ENCODE data around the gene CYLD. TPM values are rescaled to one million over a fixed set of nuclear protein-coding genes. Genes with fewer than 3 reads are reported as not detected.

The CYLD gene
- total and polyA plus RNA-seq, 10 of the 15 experiments (the other 5 are each of a cell fraction or from before 2014, with no cell fraction given), result 19.2 to 106 (median 46.1) TPM

DNA sequence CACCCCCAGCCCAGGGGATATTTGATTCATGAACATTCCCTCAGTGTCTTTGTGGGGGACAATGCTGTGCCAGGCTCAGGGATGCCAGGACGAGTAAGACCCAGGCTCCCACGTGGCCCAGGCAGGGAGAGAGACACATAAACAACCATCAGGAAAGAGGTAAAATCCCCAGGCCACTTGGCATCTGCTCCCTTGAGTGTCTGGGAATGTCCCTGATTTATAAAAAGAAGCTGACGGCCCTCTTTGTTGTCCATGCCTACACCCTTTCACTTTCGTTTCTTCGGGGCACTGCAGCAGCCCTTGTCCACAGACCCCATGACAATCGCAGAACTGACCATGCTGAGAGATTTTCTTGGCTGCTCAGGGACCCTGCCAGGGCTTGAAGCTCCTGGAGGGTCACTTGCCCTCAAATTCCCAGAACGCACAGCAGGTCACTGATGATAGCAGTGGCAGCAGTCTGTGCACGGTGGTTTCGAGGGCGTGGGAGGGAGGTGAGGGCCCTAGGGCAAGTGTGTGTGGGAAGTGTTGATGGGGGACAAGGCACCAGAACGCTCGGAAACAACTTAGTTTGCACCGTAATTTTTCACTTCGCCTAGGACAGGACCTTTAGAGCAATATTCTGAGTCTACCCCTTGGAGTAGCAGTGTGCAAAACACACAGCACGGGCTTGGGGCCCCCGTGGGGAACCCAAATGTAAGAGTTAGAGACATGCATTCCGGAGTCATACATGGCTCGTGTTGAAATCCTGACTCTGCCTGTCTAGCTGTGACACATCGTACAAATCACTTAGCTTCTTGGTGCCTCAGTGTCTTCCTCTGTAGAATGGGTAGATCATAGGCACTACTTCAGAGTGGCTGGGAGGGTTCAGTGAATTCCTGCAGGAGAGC lies 43.8 kb upstream of the CYLD start (continued):
- TF ChIP-seq, protein P1, sequence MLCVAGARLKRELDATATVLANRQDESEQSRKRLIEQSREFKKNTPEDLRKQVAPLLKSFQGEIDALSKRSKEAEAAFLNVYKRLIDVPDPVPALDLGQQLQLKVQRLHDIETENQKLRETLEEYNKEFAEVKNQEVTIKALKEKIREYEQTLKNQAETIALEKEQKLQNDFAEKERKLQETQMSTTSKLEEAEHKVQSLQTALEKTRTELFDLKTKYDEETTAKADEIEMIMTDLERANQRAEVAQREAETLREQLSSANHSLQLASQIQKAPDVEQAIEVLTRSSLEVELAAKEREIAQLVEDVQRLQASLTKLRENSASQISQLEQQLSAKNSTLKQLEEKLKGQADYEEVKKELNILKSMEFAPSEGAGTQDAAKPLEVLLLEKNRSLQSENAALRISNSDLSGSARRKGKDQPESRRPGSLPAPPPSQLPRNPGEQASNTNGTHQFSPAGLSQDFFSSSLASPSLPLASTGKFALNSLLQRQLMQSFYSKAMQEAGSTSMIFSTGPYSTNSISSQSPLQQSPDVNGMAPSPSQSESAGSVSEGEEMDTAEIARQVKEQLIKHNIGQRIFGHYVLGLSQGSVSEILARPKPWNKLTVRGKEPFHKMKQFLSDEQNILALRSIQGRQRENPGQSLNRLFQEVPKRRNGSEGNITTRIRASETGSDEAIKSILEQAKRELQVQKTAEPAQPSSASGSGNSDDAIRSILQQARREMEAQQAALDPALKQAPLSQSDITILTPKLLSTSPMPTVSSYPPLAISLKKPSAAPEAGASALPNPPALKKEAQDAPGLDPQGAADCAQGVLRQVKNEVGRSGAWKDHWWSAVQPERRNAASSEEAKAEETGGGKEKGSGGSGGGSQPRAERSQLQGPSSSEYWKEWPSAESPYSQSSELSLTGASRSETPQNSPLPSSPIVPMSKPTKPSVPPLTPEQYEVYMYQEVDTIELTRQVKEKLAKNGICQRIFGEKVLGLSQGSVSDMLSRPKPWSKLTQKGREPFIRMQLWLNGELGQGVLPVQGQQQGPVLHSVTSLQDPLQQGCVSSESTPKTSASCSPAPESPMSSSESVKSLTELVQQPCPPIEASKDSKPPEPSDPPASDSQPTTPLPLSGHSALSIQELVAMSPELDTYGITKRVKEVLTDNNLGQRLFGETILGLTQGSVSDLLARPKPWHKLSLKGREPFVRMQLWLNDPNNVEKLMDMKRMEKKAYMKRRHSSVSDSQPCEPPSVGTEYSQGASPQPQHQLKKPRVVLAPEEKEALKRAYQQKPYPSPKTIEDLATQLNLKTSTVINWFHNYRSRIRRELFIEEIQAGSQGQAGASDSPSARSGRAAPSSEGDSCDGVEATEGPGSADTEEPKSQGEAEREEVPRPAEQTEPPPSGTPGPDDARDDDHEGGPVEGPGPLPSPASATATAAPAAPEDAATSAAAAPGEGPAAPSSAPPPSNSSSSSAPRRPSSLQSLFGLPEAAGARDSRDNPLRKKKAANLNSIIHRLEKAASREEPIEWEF (IDR thresholded peaks at IDR 0.05; ENCODE audit: insufficient replicate concordance, low read depth, low read length), result no peak
- 0 out of 2 replicates have a peak, but pooled peaks have one; percentile 36 for TF ChIP-seq STAT1 (conservative IDR thresholded peaks at IDR 0.05)
- TF ChIP-seq MTA2 (IDR thresholded peaks at IDR 0.05; ENCODE audit: low read depth), result peak; percentile 88
- TF ChIP-seq, protein P2, sequence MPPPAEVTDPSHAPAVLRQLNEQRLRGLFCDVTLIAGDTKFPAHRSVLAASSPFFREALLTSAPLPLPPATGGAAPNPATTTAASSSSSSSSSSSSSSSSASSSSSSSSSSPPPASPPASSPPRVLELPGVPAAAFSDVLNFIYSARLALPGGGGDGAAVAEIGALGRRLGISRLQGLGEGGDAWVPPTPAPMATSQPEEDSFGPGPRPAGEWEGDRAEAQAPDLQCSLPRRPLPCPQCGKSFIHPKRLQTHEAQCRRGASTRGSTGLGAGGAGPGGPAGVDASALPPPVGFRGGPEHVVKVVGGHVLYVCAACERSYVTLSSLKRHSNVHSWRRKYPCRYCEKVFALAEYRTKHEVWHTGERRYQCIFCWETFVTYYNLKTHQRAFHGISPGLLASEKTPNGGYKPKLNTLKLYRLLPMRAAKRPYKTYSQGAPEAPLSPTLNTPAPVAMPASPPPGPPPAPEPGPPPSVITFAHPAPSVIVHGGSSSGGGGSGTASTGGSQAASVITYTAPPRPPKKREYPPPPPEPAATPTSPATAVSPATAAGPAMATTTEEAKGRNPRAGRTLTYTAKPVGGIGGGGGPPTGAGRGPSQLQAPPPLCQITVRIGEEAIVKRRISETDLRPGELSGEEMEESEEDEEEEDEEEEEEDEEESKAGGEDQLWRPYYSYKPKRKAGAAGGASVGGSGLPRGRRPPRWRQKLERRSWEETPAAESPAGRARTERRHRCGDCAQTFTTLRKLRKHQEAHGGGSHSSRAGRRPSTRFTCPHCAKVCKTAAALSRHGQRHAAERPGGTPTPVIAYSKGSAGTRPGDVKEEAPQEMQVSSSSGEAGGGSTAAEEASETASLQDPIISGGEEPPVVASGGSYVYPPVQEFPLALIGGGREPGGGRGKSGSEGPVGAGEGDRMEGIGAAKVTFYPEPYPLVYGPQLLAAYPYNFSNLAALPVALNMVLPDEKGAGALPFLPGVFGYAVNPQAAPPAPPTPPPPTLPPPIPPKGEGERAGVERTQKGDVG (CRISPR knock-in tag; IDR thresholded peaks at IDR 0.05), result 0 out of 2 replicates have a peak, but pooled peaks have one; percentile 20
- no peak for TF ChIP-seq RFX5 (IDR thresholded peaks at IDR 0.05; ENCODE audit: low read depth, low read length)
- TF ChIP-seq SP1 (IDR thresholded peaks at IDR 0.05; ENCODE audit: low read depth, low read length), result no peak
- TF ChIP-seq FOS (IDR thresholded peaks at IDR 0.05; ENCODE audit: borderline replicate concordance, extremely low read depth, insufficient read length), result no peak
- TF ChIP-seq ZNF24 (IDR thresholded peaks at IDR 0.05), result 0 out of 2 replicates have a peak, but pooled peaks have one; percentile 4
- TF ChIP-seq ZBED1 (IDR thresholded peaks at IDR 0.05; ENCODE audit: borderline replicate concordance), result peak; percentile 61; the same call in 1 of the 2 replicates
- TF ChIP-seq, protein P3, sequence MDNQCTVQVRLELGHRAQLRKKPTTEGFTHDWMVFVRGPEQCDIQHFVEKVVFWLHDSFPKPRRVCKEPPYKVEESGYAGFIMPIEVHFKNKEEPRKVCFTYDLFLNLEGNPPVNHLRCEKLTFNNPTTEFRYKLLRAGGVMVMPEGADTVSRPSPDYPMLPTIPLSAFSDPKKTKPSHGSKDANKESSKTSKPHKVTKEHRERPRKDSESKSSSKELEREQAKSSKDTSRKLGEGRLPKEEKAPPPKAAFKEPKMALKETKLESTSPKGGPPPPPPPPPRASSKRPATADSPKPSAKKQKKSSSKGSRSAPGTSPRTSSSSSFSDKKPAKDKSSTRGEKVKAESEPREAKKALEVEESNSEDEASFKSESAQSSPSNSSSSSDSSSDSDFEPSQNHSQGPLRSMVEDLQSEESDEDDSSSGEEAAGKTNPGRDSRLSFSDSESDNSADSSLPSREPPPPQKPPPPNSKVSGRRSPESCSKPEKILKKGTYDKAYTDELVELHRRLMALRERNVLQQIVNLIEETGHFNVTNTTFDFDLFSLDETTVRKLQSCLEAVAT (IDR thresholded peaks at IDR 0.05), result peak; percentile 10; the same call in 1 of the 2 replicates
- TF ChIP-seq SMAD5 (IDR thresholded peaks at IDR 0.05; ENCODE audit: low read depth), result no peak
- no peak for TF ChIP-seq KLF5 (IDR thresholded peaks at IDR 0.05; ENCODE audit: partially characterized antibody)
- peak in 1 of 2 experiments; percentile 81; a peak in 2 of 3 replicates for TF ChIP-seq EGR1 (IDR thresholded peaks at IDR 0.05; ENCODE audit: borderline replicate concordance in 1 of 2, low read depth in 2 of 2, low read length in 2 of 2)
- no peak for TF ChIP-seq SREBF1 (IDR thresholded peaks at IDR 0.05; ENCODE audit: low read length)
- TF ChIP-seq, protein P4, sequence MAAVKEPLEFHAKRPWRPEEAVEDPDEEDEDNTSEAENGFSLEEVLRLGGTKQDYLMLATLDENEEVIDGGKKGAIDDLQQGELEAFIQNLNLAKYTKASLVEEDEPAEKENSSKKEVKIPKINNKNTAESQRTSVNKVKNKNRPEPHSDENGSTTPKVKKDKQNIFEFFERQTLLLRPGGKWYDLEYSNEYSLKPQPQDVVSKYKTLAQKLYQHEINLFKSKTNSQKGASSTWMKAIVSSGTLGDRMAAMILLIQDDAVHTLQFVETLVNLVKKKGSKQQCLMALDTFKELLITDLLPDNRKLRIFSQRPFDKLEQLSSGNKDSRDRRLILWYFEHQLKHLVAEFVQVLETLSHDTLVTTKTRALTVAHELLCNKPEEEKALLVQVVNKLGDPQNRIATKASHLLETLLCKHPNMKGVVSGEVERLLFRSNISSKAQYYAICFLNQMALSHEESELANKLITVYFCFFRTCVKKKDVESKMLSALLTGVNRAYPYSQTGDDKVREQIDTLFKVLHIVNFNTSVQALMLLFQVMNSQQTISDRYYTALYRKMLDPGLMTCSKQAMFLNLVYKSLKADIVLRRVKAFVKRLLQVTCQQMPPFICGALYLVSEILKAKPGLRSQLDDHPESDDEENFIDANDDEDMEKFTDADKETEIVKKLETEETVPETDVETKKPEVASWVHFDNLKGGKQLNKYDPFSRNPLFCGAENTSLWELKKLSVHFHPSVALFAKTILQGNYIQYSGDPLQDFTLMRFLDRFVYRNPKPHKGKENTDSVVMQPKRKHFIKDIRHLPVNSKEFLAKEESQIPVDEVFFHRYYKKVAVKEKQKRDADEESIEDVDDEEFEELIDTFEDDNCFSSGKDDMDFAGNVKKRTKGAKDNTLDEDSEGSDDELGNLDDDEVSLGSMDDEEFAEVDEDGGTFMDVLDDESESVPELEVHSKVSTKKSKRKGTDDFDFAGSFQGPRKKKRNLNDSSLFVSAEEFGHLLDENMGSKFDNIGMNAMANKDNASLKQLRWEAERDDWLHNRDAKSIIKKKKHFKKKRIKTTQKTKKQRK (IDR thresholded peaks at IDR 0.05; ENCODE audit: low read depth, low read length), result no peak
